ENCODE data around the gene GALNT5.

GALNT5 gene

DNA sequence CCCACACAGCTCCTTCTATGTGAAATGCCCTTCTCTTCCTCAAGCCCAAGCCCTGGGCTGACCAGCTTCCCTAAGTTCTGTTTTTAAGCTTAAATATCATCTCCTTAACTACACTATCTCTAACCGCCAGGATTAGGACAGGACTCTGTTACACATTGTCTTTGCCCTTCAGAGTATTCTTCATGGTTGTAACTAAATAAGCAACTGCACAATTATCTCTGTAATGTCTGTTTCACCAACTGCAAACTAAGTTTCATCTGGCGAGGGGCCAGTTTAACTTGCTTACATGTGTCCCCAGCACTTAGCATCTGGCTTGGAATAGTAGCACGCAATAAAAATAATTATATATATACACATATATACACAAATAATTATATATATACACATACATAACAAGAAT, 69.2 kb downstream of the GALNT5 start:
- Histone ChIP-seq H3K14ac (ENCODE audit: low read length) (no peak overlapping the region), H3K23ac (ENCODE audit: low read depth, low read length, poor library complexity) (no peak overlapping the region), H3K9me3 (replicated peaks in 1 of 2; ENCODE audit: control insufficient read depth in 2 of 2, insufficient read depth in 1 of 2, low read depth in 1 of 2, low read length in 2 of 2) (no peaks in the 10 kb centered on the region), H2BK5ac (ENCODE audit: low read length) (no peak overlapping the region), H3K4me1 (ENCODE audit: control insufficient read depth in 2 of 2, insufficient read depth in 1 of 2, low read depth in 1 of 2, low read length in 2 of 2) (peaks cover 0 to 6% of the 10 kb centered on the region in 2 donors), H2BK15ac (ENCODE audit: low read length) (no peak overlapping the region), H3K4me2 (ENCODE audit: insufficient read depth, low read length, poor library complexity, severe bottlenecking) (no peak overlapping the region), H3K36me3 (replicated peaks in 1 of 2; ENCODE audit: control insufficient read depth in 2 of 2, insufficient read depth in 2 of 2, low read length in 2 of 2) (no peaks in the 10 kb centered on the region), H2AK5ac (ENCODE audit: low read depth, low read length) (no peak overlapping the region), H3K27ac (replicated peaks; ENCODE audit: low read length) (peak overlapping the region; percentile 30), H2BK12ac (ENCODE audit: low read length) (no peak overlapping the region), H3K79me1 (ENCODE audit: low read depth, low read length) (no peaks in the 10 kb centered on the region), H2AFZ (ENCODE audit: low read length) (no peak overlapping the region), H3K9ac (ENCODE audit: low read depth, low read length, poor library complexity) (no peak overlapping the region), H3K27me3 (ENCODE audit: control insufficient read depth in 3 of 3, insufficient read depth in 3 of 3, low read depth in 1 of 3, low read length in 3 of 3) (no peaks in the 10 kb centered on the region), H3K18ac (ENCODE audit: low read length) (no peak overlapping the region), H4K91ac (ENCODE audit: low read depth, low read length, poor library complexity) (no peak overlapping the region), H2BK120ac (ENCODE audit: low read depth, low read length) (no peak overlapping the region), H3K4ac (ENCODE audit: low read length) (no peak overlapping the region), H3K4me3 (ENCODE audit: low read length in 2 of 2) (no peak overlapping the region), H4K8ac (ENCODE audit: low read depth, low read length) (no peak overlapping the region)
- WGBS, 2 donors (ENCODE audit: extremely low coverage in 2 of 2, insufficient read length in 2 of 2, insufficient replicate concordance in 1 of 2) = no CpG with 5 or more reads among the region's 3 CpGs
- DNase-seq (ENCODE audit: low spot score) = no peak

DNA sequence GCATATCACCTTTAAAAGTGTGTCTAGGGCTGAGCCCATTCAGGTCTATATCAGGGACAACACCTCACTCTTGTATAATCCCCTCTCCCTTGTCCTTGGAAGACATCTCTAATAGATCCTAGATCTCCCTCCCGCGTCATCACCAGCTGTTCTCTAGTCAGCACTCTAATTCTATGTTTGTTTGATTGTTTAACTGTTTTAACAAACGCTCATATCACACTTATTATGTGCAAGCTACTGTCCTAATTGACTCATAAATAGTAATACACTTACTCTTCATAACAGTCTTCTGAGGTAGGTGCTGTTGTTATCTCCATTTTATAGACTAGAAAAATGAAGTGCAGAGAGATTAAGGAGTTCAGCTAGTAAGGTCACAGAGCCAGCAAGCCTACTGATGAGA, 69.7 kb downstream of the GALNT5 start:
- no peak overlapping the region for H3K4me3 ChIP-seq (ENCODE audit: low read length in 2 of 2)
- H4K91ac ChIP-seq (ENCODE audit: low read depth, low read length, poor library complexity) = no peak overlapping the region
- peaks cover 0 to 6% of the 10 kb centered on the region in 2 donors for H3K4me1 ChIP-seq (ENCODE audit: control insufficient read depth in 2 of 2, insufficient read depth in 1 of 2, low read depth in 1 of 2, low read length in 2 of 2)
- no peak overlapping the region for H3K14ac ChIP-seq (ENCODE audit: low read length)
- H3K27ac ChIP-seq (replicated peaks; ENCODE audit: low read length) = no peak overlapping the region
- H3K18ac ChIP-seq (ENCODE audit: low read length) = no peak overlapping the region
- no peaks in the 10 kb centered on the region for H3K36me3 ChIP-seq (replicated peaks in 1 of 2; ENCODE audit: control insufficient read depth in 2 of 2, insufficient read depth in 2 of 2, low read length in 2 of 2)
- no peak overlapping the region for H2AFZ ChIP-seq (ENCODE audit: low read length)
- no peak overlapping the region for H3K9ac ChIP-seq (ENCODE audit: low read depth, low read length, poor library complexity)
- no peak overlapping the region for H3K4ac ChIP-seq (ENCODE audit: low read length)
- no peak overlapping the region for H2BK12ac ChIP-seq (ENCODE audit: low read length)
- H4K8ac ChIP-seq (ENCODE audit: low read depth, low read length) = no peak overlapping the region
- H3K4me2 ChIP-seq (ENCODE audit: insufficient read depth, low read length, poor library complexity, severe bottlenecking) = no peak overlapping the region
- no peak overlapping the region for H3K23ac ChIP-seq (ENCODE audit: low read depth, low read length, poor library complexity)
- no peak for DNase-seq (ENCODE audit: low spot score)
- no peak overlapping the region for H2BK120ac ChIP-seq (ENCODE audit: low read depth, low read length)
- no peak overlapping the region for H2AK5ac ChIP-seq (ENCODE audit: low read depth, low read length)
- no peak overlapping the region for H2BK5ac ChIP-seq (ENCODE audit: low read length)
- no CpG with 5 or more reads among the region's 3 CpGs for WGBS, 2 donors (ENCODE audit: extremely low coverage in 2 of 2, insufficient read length in 2 of 2, insufficient replicate concordance in 1 of 2)
- H3K9me3 ChIP-seq (replicated peaks in 1 of 2; ENCODE audit: control insufficient read depth in 2 of 2, insufficient read depth in 1 of 2, low read depth in 1 of 2, low read length in 2 of 2) = no peaks in the 10 kb centered on the region
- no peaks in the 10 kb centered on the region for H3K79me1 ChIP-seq (ENCODE audit: low read depth, low read length)
- no peak overlapping the region for H2BK15ac ChIP-seq (ENCODE audit: low read length)
- no peaks in the 10 kb centered on the region for H3K27me3 ChIP-seq (ENCODE audit: control insufficient read depth in 3 of 3, insufficient read depth in 3 of 3, low read depth in 1 of 3, low read length in 3 of 3)

DNA sequence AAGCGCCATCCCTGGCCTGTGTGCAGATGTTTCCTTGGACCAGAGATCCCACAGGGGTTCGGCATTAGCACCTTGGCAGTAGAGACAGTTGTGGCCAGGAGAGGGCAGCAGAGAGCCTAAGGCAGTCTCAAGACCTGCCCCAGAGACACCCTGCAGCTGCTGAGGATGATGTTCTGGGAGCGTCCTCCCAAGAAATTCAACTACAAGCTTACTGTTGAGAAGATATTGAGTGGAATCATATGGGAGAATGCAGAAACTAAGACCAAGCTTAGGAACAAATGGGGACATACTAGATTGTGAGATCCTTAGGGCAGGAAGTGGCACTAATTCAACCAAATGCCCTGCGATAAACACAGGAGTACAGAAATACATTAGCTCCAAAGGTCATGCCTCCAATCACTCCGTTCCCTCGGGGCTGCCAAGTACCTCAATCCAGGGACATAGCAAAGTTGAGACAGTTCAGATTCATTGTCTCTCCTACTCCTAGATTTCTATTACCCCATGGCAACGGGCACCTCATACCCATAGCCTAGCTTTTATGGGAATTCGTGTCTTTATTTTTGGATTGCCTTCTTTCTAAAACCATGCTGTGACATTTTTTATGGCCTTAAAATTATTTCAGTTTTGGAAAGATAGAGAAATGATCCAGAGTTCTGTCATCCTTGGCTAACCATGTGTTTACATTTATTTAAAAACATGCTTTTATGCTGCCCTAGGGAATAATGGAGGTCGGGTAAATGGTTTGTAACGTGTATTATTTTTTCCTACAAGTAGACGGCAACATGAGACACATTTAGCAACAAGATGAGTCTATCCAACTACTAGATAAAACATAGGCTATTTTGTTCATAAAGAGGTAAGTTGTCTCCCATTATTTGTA, 70.4 kb downstream of the GALNT5 start:
- Histone ChIP-seq H2BK5ac (ENCODE audit: low read length) (no peak overlapping the region), H3K9me3 (replicated peaks in 1 of 2; ENCODE audit: control insufficient read depth in 2 of 2, insufficient read depth in 1 of 2, low read depth in 1 of 2, low read length in 2 of 2) (no peaks in the 10 kb centered on the region), H2BK120ac (ENCODE audit: low read depth, low read length) (no peak overlapping the region), H3K27ac (replicated peaks; ENCODE audit: low read length) (no peak overlapping the region), H3K36me3 (replicated peaks in 1 of 2; ENCODE audit: control insufficient read depth in 2 of 2, insufficient read depth in 2 of 2, low read length in 2 of 2) (no peaks in the 10 kb centered on the region), H3K4me1 (ENCODE audit: control insufficient read depth in 2 of 2, insufficient read depth in 1 of 2, low read depth in 1 of 2, low read length in 2 of 2) (peaks cover 0 to 6% of the 10 kb centered on the region in 2 donors), H2AK5ac (ENCODE audit: low read depth, low read length) (no peak overlapping the region), H4K8ac (ENCODE audit: low read depth, low read length) (no peak overlapping the region), H3K79me1 (ENCODE audit: low read depth, low read length) (no peaks in the 10 kb centered on the region), H3K18ac (ENCODE audit: low read length) (no peak overlapping the region), H3K4me3 (ENCODE audit: low read length in 2 of 2) (no peak overlapping the region), H3K27me3 (ENCODE audit: control insufficient read depth in 3 of 3, insufficient read depth in 3 of 3, low read depth in 1 of 3, low read length in 3 of 3) (no peaks in the 10 kb centered on the region), H4K91ac (ENCODE audit: low read depth, low read length, poor library complexity) (no peak overlapping the region), H3K4ac (ENCODE audit: low read length) (no peak overlapping the region), H3K14ac (ENCODE audit: low read length) (no peak overlapping the region), H2BK12ac (ENCODE audit: low read length) (no peak overlapping the region), H3K4me2 (ENCODE audit: insufficient read depth, low read length, poor library complexity, severe bottlenecking) (no peak overlapping the region), H3K23ac (ENCODE audit: low read depth, low read length, poor library complexity) (no peak overlapping the region), H2AFZ (ENCODE audit: low read length) (no peak overlapping the region), H3K9ac (ENCODE audit: low read depth, low read length, poor library complexity) (no peak overlapping the region), H2BK15ac (ENCODE audit: low read length) (no peak overlapping the region)
- no CpG with 5 or more reads among the region's 11 CpGs for WGBS, 2 donors (ENCODE audit: extremely low coverage in 2 of 2, insufficient read length in 2 of 2, insufficient replicate concordance in 1 of 2)
- DNase-seq (ENCODE audit: low spot score) = peak; percentile 74

DNA sequence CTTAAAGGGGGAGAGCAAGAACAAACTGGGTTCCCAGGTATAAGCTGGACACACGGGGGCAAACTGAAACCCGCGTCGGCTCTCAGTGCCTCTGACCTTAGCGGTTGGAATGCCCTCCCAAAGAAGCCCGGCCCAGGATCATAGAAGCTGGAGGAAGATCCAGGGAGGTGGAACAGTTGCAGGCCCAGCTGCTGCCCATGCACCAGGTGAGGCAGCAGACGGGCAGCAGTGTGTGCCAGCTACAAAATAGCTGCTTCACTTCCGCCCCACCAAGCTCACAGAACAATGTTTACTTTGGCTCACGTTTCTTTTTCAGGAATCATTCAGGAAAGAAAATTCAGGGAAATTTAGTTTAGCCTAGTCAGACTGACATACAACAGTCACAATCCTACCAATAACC, 72.0 kb downstream of the GALNT5 start:
- no peak for DNase-seq (ENCODE audit: low spot score)
- Histone ChIP-seq H4K8ac (ENCODE audit: low read depth, low read length) (no peak overlapping the region), H2BK5ac (ENCODE audit: low read length) (no peak overlapping the region), H2AFZ (ENCODE audit: low read length) (no peak overlapping the region), H2BK15ac (ENCODE audit: low read length) (no peak overlapping the region), H3K27me3 (ENCODE audit: control insufficient read depth in 3 of 3, insufficient read depth in 3 of 3, low read depth in 1 of 3, low read length in 3 of 3) (no peaks in the 10 kb centered on the region), H3K23ac (ENCODE audit: low read depth, low read length, poor library complexity) (no peak overlapping the region), H3K9ac (ENCODE audit: low read depth, low read length, poor library complexity) (no peak overlapping the region), H2BK120ac (ENCODE audit: low read depth, low read length) (no peak overlapping the region), H3K36me3 (replicated peaks in 1 of 2; ENCODE audit: control insufficient read depth in 2 of 2, insufficient read depth in 2 of 2, low read length in 2 of 2) (no peaks in the 10 kb centered on the region), H2BK12ac (ENCODE audit: low read length) (no peak overlapping the region), H3K4me2 (ENCODE audit: insufficient read depth, low read length, poor library complexity, severe bottlenecking) (no peak overlapping the region), H3K18ac (ENCODE audit: low read length) (no peak overlapping the region), H3K79me1 (ENCODE audit: low read depth, low read length) (no peaks in the 10 kb centered on the region), H3K27ac (replicated peaks; ENCODE audit: low read length) (no peak overlapping the region), H2AK5ac (ENCODE audit: low read depth, low read length) (no peak overlapping the region), H3K9me3 (replicated peaks in 1 of 2; ENCODE audit: control insufficient read depth in 2 of 2, insufficient read depth in 1 of 2, low read depth in 1 of 2, low read length in 2 of 2) (no peaks in the 10 kb centered on the region), H4K91ac (ENCODE audit: low read depth, low read length, poor library complexity) (no peak overlapping the region), H3K4ac (ENCODE audit: low read length) (no peak overlapping the region), H3K14ac (ENCODE audit: low read length) (no peak overlapping the region), H3K4me1 (ENCODE audit: control insufficient read depth in 2 of 2, insufficient read depth in 1 of 2, low read depth in 1 of 2, low read length in 2 of 2) (peaks cover 0 to 6% of the 10 kb centered on the region in 2 donors), H3K4me3 (ENCODE audit: low read length in 2 of 2) (no peak overlapping the region)
- WGBS, 2 donors (ENCODE audit: extremely low coverage in 2 of 2, insufficient read length in 2 of 2, insufficient replicate concordance in 1 of 2) = no CpG with 5 or more reads among the region's 9 CpGs
